ENCODE data around the gene C2orf76. TPM values are rescaled to one million over a fixed set of nuclear protein-coding genes. Genes with fewer than 3 reads are reported as not detected.
A peak's percentile ranks its signal among the peaks of the same experiment; 100 is the strongest.
"Not testable (repeated sequence)": the region's sequence is repeated elsewhere in the genome, so short reads cannot be mapped to it uniquely, and the experiment has no call there.

The C2orf76 gene
- total and polyA plus RNA-seq, 2 experiments from 2014 or later: 5.8 to 21.6 TPM

- H3K9me3 Mint-ChIP-seq; H3K4me3 ChIP-seq; DNase-seq (ENCODE audit: low spot score); H3K27ac ChIP-seq (ENCODE audit: low read depth); H3K9me2 ChIP-seq (ENCODE audit: insufficient read depth); H4K20me1 ChIP-seq (replicated peaks; ENCODE audit: insufficient read depth); H2AFZ ChIP-seq; H3K36me3 Mint-ChIP-seq (ENCODE audit: low read depth); H3K27me3 Mint-ChIP-seq (ENCODE audit: insufficient read depth, low read depth, poor library complexity); H3K4me1 Mint-ChIP-seq; H3K36me3 ChIP-seq (ENCODE audit: insufficient read depth); H3K27me3 ChIP-seq (ENCODE audit: insufficient read depth); H3K27ac Mint-ChIP-seq; H3K4me2 ChIP-seq; H3K4me3 Mint-ChIP-seq; H3K4me1 ChIP-seq (ENCODE audit: insufficient read depth); H3K79me2 ChIP-seq (replicated peaks; ENCODE audit: insufficient read depth); H3F3A ChIP-seq (replicated peaks; ENCODE audit: low read depth); ATAC-seq: not testable (repeated sequence)
Measured at GRCh38 chr2:119278385-119278784, 88.2 kb downstream of the C2orf76 start.

GRCh38 chr2:119276864-119277263, 89.8 kb downstream of the C2orf76 start:
- H3K27me3 Mint-ChIP-seq (ENCODE audit: insufficient read depth, low read depth, poor library complexity): peaks cover 1% of the 10 kb centered on the region
- peaks cover 7% of the 10 kb centered on the region; the same call in 2 of the 3 replicates for H3K4me1 Mint-ChIP-seq
- DNase-seq (ENCODE audit: low spot score) (peak; percentile 38), ATAC-seq (peak; percentile 68)
- TF ChIP-seq CTCF (conservative IDR thresholded peaks at IDR 0.05; ENCODE audit: low read depth in 2 of 2) (no peak), NANOG (IDR thresholded peaks at IDR 0.05; ENCODE audit: borderline replicate concordance) (no peak)
- H3K4me1 ChIP-seq (ENCODE audit: insufficient read depth): no peaks in the 10 kb centered on the region; the same call in 1 of the 2 replicates
- H2AFZ ChIP-seq: no peak overlapping the region
- no peaks in the 10 kb centered on the region for H4K20me1 ChIP-seq (replicated peaks; ENCODE audit: insufficient read depth)
- no peak overlapping the region for H3K27ac Mint-ChIP-seq
- H3K4me3 Mint-ChIP-seq: no peak overlapping the region
- no peaks in the 10 kb centered on the region for H3F3A ChIP-seq (replicated peaks; ENCODE audit: low read depth)
- no peaks in the 10 kb centered on the region for H3K27me3 ChIP-seq (ENCODE audit: insufficient read depth)
- no peaks in the 10 kb centered on the region for H3K9me2 ChIP-seq (ENCODE audit: insufficient read depth)
- H3K79me2 ChIP-seq (replicated peaks; ENCODE audit: insufficient read depth): no peaks in the 10 kb centered on the region
- H3K36me3 ChIP-seq (ENCODE audit: insufficient read depth): no peaks in the 10 kb centered on the region
- no peak overlapping the region for H3K4me3 ChIP-seq
- no peaks in the 10 kb centered on the region for H3K36me3 Mint-ChIP-seq (ENCODE audit: low read depth)
- peaks cover 3% of the 10 kb centered on the region; the same call in 1 of the 3 replicates for H3K9me3 Mint-ChIP-seq
- H3K4me2 ChIP-seq: no peak overlapping the region
- no peak overlapping the region for H3K27ac ChIP-seq (ENCODE audit: low read depth)

GRCh38 chr2:119267604-119268003, 99.0 kb downstream of the C2orf76 start:
- Histone ChIP-seq H3K79me2 (replicated peaks; ENCODE audit: insufficient read depth) (no peaks in the 10 kb centered on the region), H4K20me1 (replicated peaks; ENCODE audit: insufficient read depth) (no peaks in the 10 kb centered on the region; the same call in 1 of the 2 replicates), H3K27me3 (ENCODE audit: insufficient read depth) (no peaks in the 10 kb centered on the region), H3K27ac (ENCODE audit: low read depth) (no peak overlapping the region), H3F3A (replicated peaks; ENCODE audit: low read depth) (no peaks in the 10 kb centered on the region), H3K4me2 (no peak overlapping the region), H3K36me3 (ENCODE audit: insufficient read depth) (no peaks in the 10 kb centered on the region), H3K4me1 (ENCODE audit: insufficient read depth) (no peaks in the 10 kb centered on the region), H2AFZ (no peak overlapping the region), H3K4me3 (no peak overlapping the region), H3K9me2 (ENCODE audit: insufficient read depth) (no peaks in the 10 kb centered on the region)
- peak overlapping the region; percentile 35; the same call in 1 of the 2 replicates for H3K27ac Mint-ChIP-seq
- DNase-seq (ENCODE audit: low spot score): no peak
- H3K4me3 Mint-ChIP-seq: no peak overlapping the region
- peaks cover 3% of the 10 kb centered on the region for H3K27me3 Mint-ChIP-seq (ENCODE audit: insufficient read depth, low read depth, poor library complexity)
- no peak for ATAC-seq
- no peak for TF ChIP-seq NANOG (IDR thresholded peaks at IDR 0.05; ENCODE audit: borderline replicate concordance)
- no peak for TF ChIP-seq ZNF462 (CRISPR knock-in tag; IDR thresholded peaks at IDR 0.05)
- TF ChIP-seq POLR2AphosphoS5 (IDR thresholded peaks at IDR 0.05; ENCODE audit: low read depth): no peak
- TF ChIP-seq JUNB (IDR thresholded peaks at IDR 0.05; ENCODE audit: unreplicated experiment): no peak
- no peak for TF ChIP-seq EZH2 (IDR thresholded peaks at IDR 0.05; ENCODE audit: low read depth, unreplicated experiment)
- TF ChIP-seq ZNF114 (CRISPR knock-in tag; IDR thresholded peaks at IDR 0.05): no peak
- TF ChIP-seq ETS1 (IDR thresholded peaks at IDR 0.05): no peak
- H3K4me1 Mint-ChIP-seq: peaks cover 22% of the 10 kb centered on the region
- H3K9me3 Mint-ChIP-seq: peaks cover 1% of the 10 kb centered on the region; the same call in 1 of the 3 replicates
- H3K36me3 Mint-ChIP-seq (ENCODE audit: low read depth): peaks cover 10% of the 10 kb centered on the region

Data from GM23338 (cell line).